Measurements from ENCODE around the gene NKX2-8.
"Not testable (repeated sequence)": the region's sequence is repeated elsewhere in the genome, so short reads cannot be mapped to it uniquely, and the experiment has no call there.

DNA sequence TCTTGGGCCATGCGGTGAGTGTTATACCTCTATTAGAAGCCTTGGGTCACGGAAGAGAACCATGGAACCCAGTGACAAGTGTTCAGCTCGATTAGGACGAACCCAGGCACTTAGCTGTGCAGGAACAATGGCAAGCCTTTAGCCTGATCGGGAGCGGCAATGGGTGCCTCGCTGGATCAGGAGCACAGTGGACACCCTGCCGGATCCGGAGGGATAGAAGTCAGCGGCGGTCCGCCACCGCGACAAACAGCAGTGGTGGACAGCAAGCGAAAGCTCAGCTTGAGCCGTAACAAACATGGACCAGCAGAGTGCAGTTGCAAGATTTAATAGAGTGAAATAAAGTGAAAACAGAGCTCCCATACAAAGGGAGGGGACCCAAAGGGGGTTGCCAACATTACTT, 38.1 kb downstream of the NKX2-8 start:
- TF ChIP-seq, protein P1, sequence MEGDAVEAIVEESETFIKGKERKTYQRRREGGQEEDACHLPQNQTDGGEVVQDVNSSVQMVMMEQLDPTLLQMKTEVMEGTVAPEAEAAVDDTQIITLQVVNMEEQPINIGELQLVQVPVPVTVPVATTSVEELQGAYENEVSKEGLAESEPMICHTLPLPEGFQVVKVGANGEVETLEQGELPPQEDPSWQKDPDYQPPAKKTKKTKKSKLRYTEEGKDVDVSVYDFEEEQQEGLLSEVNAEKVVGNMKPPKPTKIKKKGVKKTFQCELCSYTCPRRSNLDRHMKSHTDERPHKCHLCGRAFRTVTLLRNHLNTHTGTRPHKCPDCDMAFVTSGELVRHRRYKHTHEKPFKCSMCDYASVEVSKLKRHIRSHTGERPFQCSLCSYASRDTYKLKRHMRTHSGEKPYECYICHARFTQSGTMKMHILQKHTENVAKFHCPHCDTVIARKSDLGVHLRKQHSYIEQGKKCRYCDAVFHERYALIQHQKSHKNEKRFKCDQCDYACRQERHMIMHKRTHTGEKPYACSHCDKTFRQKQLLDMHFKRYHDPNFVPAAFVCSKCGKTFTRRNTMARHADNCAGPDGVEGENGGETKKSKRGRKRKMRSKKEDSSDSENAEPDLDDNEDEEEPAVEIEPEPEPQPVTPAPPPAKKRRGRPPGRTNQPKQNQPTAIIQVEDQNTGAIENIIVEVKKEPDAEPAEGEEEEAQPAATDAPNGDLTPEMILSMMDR (IDR thresholded peaks at IDR 0.05; ENCODE audit: low read depth, low read length) = not testable (repeated sequence)
- not testable (repeated sequence) for TF ChIP-seq EZH2phosphoT487 (IDR thresholded peaks at IDR 0.05; ENCODE audit: low read depth)
